Rectal smooth muscle tissue (tissue), 1 donor: Measurements from ENCODE around the gene CDT1.
A peak's percentile ranks its signal among the peaks of the same experiment; 100 is the strongest.
"Not testable (repeated sequence)": the region's sequence is repeated elsewhere in the genome, so short reads cannot be mapped to it uniquely, and the experiment has no call there.

Experiments
- H3K27ac ChIP-seq: one replicate; pipeline ENCODE4 v1.7.0; 2013; ENCODE audit warnings: low read depth, low read length, inconsistent platforms
- H3K27me3 ChIP-seq: one replicate; pipeline ENCODE4 v1.7.0; 2013; ENCODE audit warnings: low read length; ENCODE audit not compliant: control insufficient read depth, insufficient read depth
- H3K36me3 ChIP-seq: one replicate; pipeline ENCODE4 v1.7.0; 2013; ENCODE audit warnings: low read length; ENCODE audit not compliant: control insufficient read depth, insufficient read depth
- H3K4me1 ChIP-seq: one replicate; pipeline ENCODE4 v1.7.0; 2013; ENCODE audit warnings: low read length; ENCODE audit not compliant: control insufficient read depth, insufficient read depth
- H3K4me3 ChIP-seq: one replicate; pipeline ENCODE4 v1.7.0; 2013; ENCODE audit warnings: low read length
- H3K9ac ChIP-seq: one replicate; pipeline ENCODE4 v1.7.0; 2013; ENCODE audit warnings: low read length

CDT1 gene

DNA sequence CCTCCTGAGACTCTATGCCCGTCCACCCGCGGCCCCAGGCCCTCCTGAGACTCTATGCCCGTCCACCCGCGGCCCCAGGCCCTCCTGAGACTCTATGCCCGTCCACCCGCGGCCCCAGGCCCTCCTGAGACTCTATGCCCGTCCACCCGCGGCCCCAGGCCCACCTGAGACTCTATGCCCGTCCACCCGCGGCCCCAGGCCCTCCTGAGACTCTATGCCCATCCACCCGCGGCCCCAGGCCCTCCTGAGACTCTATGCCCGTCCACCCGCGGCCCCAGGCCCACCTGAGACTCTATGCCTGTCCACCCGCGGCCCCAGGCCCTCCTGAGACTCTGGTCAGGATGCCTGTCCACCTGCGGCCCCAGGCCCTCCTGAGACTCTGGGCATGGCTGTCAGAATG lies 31.8 kb upstream of the CDT1 start:
- Histone ChIP-seq H3K4me1 (peaks cover 78% of the 10 kb centered on the region), H3K27ac (peak overlapping the region; percentile 90)
- H3K27me3 ChIP-seq, H3K9ac ChIP-seq, H3K4me3 ChIP-seq, H3K36me3 ChIP-seq: not testable (repeated sequence)

GRCh38 chr16:88772871-88773811 lies 30.4 kb upstream of the CDT1 start:
- Histone ChIP-seq H3K4me3 (no peak overlapping the region), H3K9ac (no peak overlapping the region), H3K27ac (peak overlapping the region; percentile 68), H3K36me3 (no peaks in the 10 kb centered on the region), H3K4me1 (peaks cover 79% of the 10 kb centered on the region), H3K27me3 (no peaks in the 10 kb centered on the region)

DNA sequence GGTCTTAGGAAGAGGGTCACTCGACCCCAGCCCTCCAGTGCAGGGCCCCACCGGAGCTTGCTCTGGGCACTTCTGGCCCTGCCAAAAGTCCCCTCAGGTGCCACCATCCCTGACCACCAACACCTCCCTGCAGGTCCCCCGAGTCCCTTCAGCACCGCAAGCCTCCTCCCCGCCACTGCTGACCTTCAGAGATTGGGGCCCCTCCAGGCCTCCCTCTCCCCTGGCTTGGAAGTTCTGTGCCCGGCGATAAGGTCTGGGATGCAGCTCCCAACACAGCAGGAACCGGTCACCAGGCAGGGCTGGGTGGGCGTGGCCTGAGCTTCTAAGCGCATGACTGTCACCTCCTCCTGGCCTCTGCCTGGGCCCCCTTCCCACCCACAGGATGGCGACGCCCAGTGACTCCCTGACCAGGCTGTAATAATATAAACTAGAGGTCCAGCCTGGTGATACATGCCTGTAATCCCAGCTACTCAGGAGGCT lies 29.7 kb upstream of the CDT1 start:
- H3K36me3 ChIP-seq = no peaks in the 10 kb centered on the region
- H3K4me3 ChIP-seq = no peak overlapping the region
- peak overlapping the region; percentile 68 for H3K27ac ChIP-seq
- H3K9ac ChIP-seq = no peak overlapping the region
- H3K27me3 ChIP-seq = no peaks in the 10 kb centered on the region
- peaks cover 76% of the 10 kb centered on the region for H3K4me1 ChIP-seq

- no peaks in the 10 kb centered on the region for H3K27me3 ChIP-seq
- no peak overlapping the region for H3K9ac ChIP-seq
- peak overlapping the region; percentile 58 for H3K27ac ChIP-seq
- H3K4me1 ChIP-seq = peaks cover 75% of the 10 kb centered on the region
- no peak overlapping the region for H3K4me3 ChIP-seq
- H3K36me3 ChIP-seq = no peaks in the 10 kb centered on the region
These were observed 28.8 kb upstream of the CDT1 start for GRCh38 chr16:88774544-88775393.

DNA sequence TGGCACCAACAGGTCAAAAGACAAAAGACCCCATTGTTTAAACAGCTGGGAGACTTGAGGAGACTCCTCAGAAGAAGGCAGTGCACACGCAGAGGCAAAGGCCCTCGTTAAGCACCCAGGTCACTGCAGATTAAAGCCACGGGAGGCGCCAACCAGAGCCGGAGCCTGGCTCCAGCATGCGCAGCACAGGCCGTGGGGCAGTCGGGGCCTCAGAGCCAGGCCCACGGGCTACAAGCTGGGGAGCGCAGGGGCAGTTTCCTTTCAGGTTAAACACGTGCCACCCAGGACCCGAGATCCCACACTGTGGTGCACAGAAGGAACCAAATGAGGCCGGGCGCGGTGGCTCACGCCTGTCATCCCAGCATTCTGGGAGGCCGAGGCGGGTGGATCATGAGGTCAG lies 27.8 kb upstream of the CDT1 start:
- H3K36me3 ChIP-seq = no peaks in the 10 kb centered on the region
- H3K4me1 ChIP-seq = peaks cover 77% of the 10 kb centered on the region
- no peak overlapping the region for H3K4me3 ChIP-seq
- H3K27me3 ChIP-seq = no peaks in the 10 kb centered on the region
- no peak overlapping the region for H3K9ac ChIP-seq
- H3K27ac ChIP-seq = no peak overlapping the region

- H3K27me3 ChIP-seq = no peaks in the 10 kb centered on the region
- H3K9ac ChIP-seq = no peak overlapping the region
- H3K36me3 ChIP-seq = no peaks in the 10 kb centered on the region
- peaks cover 81% of the 10 kb centered on the region for H3K4me1 ChIP-seq
- peak overlapping the region; percentile 86 for H3K27ac ChIP-seq
- no peak overlapping the region for H3K4me3 ChIP-seq
These were observed 25.9 kb upstream of the CDT1 start for GRCh38 chr16:88777471-88778270.

DNA sequence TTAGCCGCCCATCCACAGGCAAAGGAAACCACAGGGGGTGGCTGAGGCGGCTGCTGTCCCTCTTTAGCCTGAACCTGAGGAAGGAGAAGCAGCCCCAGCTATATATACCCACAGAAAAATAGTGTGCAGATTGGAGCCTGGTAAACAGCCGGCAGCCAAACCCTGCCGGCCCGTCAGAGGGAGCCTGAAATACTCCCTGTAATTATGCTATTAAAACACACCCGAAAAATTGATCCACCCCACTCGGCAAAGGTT lies 25.4 kb upstream of the CDT1 start:
- peaks cover 82% of the 10 kb centered on the region for H3K4me1 ChIP-seq
- H3K9ac ChIP-seq = no peak overlapping the region
- no peaks in the 10 kb centered on the region for H3K36me3 ChIP-seq
- H3K27ac ChIP-seq = peak overlapping the region; percentile 86
- no peaks in the 10 kb centered on the region for H3K27me3 ChIP-seq
- H3K4me3 ChIP-seq = no peak overlapping the region

GRCh38 chr16:88778541-88779065 lies 25.0 kb upstream of the CDT1 start:
- no peaks in the 10 kb centered on the region for H3K36me3 ChIP-seq
- H3K9ac ChIP-seq = no peak overlapping the region
- H3K27ac ChIP-seq = peak overlapping the region; percentile 86
- no peaks in the 10 kb centered on the region for H3K27me3 ChIP-seq
- no peak overlapping the region for H3K4me3 ChIP-seq
- H3K4me1 ChIP-seq = peaks cover 81% of the 10 kb centered on the region

GRCh38 chr16:88779406-88780141 lies 24.0 kb upstream of the CDT1 start:
- no peak overlapping the region for H3K9ac ChIP-seq

GRCh38 chr16:88780142-88781062 lies 23.2 kb upstream of the CDT1 start:
- H3K4me1 ChIP-seq = peaks cover 68% of the 10 kb centered on the region
- no peaks in the 10 kb centered on the region for H3K27me3 ChIP-seq
- peak overlapping the region; percentile 86 for H3K27ac ChIP-seq
- no peaks in the 10 kb centered on the region for H3K36me3 ChIP-seq
- no peak overlapping the region for H3K9ac ChIP-seq
- H3K4me3 ChIP-seq = peak overlapping the region; percentile 36

More at GRCh38 chr16:88779406-88780141, 24.0 kb upstream of the CDT1 start:
- no peaks in the 10 kb centered on the region for H3K27me3 ChIP-seq
- no peaks in the 10 kb centered on the region for H3K36me3 ChIP-seq
- H3K27ac ChIP-seq = peak overlapping the region; percentile 86
- peaks cover 73% of the 10 kb centered on the region for H3K4me1 ChIP-seq
- peak overlapping the region; percentile 36 for H3K4me3 ChIP-seq
